ENCODE results near the gene TSC22D4. TPM values are rescaled to one million over a fixed set of nuclear protein-coding genes. Genes with fewer than 3 reads are reported as not detected.

Gene TSC22D4
- polyA plus RNA-seq, 3 donors: 23.8 to 91.5 (median 26.3) TPM

- peaks cover 0 to 5% (median 4%) of the 10 kb centered on the region in 3 donors for H3K27me3 Mint-ChIP-seq (ENCODE audit: low read depth in 3 of 3)
- peaks cover 53 to 61% of the 10 kb centered on the region in 2 donors for H3K4me1 ChIP-seq (ENCODE audit: control insufficient read depth in 1 of 2, insufficient read depth in 2 of 2, low read length in 2 of 2)
- H3K79me2 ChIP-seq (ENCODE audit: insufficient read depth, low read length): peaks cover 58% of the 10 kb centered on the region
- intact Hi-C loops (cut with micrococcal nuclease): loop anchor here (5.0 kb wide), 1 partner anchor 81 kb away; no protein-coding TSS in a partner anchor
- H3K36me3 ChIP-seq (replicated peaks in 1 of 2; ENCODE audit: control insufficient read depth in 1 of 2, insufficient read depth in 2 of 2, low read length in 2 of 2): peaks cover 19 to 45% of the 10 kb centered on the region in 2 donors
- H3K4me3 Mint-ChIP-seq: peak overlapping the region; percentile 95 to 96
- H3K27ac ChIP-seq (ENCODE audit: low read depth in 1 of 2, low read length in 2 of 2): peak overlapping the region; percentile 4 to 84
- no peak overlapping the region for H2AFZ ChIP-seq (ENCODE audit: insufficient read depth, low read depth, low read length, poor library complexity, severe bottlenecking)
- H3K4me3 ChIP-seq (replicated peaks in 1 of 3; ENCODE audit: low read depth in 2 of 3, low read length in 3 of 3): peak overlapping the region; percentile 51 to 99 (median 87)
- peaks cover 25 to 52% of the 10 kb centered on the region in 2 donors for H3K36me3 Mint-ChIP-seq
- H3K9me3 Mint-ChIP-seq: peaks cover 0 to 2% (median 0%) of the 10 kb centered on the region in 7 donors
- peak in 2 of 3 donors; percentile 18 to 27 for DNase-seq
- peak overlapping the region in 5 of 7 donors; percentile 50 to 85 (median 72) for H3K27ac Mint-ChIP-seq
- H3K9ac ChIP-seq (ENCODE audit: insufficient read depth, low read length, poor library complexity, severe bottlenecking): peak overlapping the region; percentile 89
- no CpG with 5 or more reads among the region's 6 CpGs for WGBS (ENCODE audit: insufficient coverage)
- H3K4me2 ChIP-seq (replicated peaks; ENCODE audit: extremely low read depth, low read length, poor library complexity, severe bottlenecking): peak overlapping the region; percentile 97
- H4K20me1 ChIP-seq (ENCODE audit: insufficient read depth, low read length): peaks cover 78% of the 10 kb centered on the region
- peaks cover 50% of the 10 kb centered on the region for H3K4me1 Mint-ChIP-seq
- H3K9me3 ChIP-seq (replicated peaks in 1 of 2; ENCODE audit: control insufficient read depth in 1 of 2, insufficient read depth in 1 of 2, low read length in 2 of 2): no peaks in the 10 kb centered on the region
- TF ChIP-seq, protein P1, sequence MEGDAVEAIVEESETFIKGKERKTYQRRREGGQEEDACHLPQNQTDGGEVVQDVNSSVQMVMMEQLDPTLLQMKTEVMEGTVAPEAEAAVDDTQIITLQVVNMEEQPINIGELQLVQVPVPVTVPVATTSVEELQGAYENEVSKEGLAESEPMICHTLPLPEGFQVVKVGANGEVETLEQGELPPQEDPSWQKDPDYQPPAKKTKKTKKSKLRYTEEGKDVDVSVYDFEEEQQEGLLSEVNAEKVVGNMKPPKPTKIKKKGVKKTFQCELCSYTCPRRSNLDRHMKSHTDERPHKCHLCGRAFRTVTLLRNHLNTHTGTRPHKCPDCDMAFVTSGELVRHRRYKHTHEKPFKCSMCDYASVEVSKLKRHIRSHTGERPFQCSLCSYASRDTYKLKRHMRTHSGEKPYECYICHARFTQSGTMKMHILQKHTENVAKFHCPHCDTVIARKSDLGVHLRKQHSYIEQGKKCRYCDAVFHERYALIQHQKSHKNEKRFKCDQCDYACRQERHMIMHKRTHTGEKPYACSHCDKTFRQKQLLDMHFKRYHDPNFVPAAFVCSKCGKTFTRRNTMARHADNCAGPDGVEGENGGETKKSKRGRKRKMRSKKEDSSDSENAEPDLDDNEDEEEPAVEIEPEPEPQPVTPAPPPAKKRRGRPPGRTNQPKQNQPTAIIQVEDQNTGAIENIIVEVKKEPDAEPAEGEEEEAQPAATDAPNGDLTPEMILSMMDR (IDR thresholded peaks at IDR 0.05): no peak
- H3K27me3 ChIP-seq (ENCODE audit: control insufficient read depth in 2 of 2, insufficient read depth in 2 of 2, low read length in 2 of 2): no peaks in the 10 kb centered on the region
Measured at GRCh38 chr7:100476101-100476780, 2.8 kb downstream of the TSC22D4 start.

DNA sequence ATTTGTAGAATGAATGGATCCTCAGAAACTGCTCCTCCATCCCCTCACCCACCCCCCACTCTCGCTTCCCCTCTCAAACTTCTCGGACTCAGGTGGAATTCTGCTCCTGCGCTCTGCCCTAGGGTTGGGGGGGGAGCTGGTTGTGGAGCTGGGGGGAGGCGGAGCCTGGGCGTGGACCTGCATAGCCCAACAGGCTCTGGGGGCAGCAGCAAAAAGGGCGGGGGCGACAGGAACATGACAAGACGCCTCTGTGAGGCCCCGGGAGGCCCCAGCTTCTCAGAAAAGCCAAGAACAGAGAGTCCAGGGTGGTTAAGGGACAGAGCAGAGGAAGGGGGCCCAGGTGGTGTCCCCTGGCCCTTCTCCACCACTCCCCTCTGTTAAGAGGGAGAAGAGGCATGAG, 3.5 kb downstream of the TSC22D4 start:
- Mint-ChIP-seq H3K4me3 (peak overlapping the region; percentile 95 to 96), H3K9me3 (peaks cover 0 to 2% (median 0%) of the 10 kb centered on the region in 7 donors), H3K27ac (peak overlapping the region in 4 of 7 donors; percentile 14 to 85 (median 70)), H3K27me3 (ENCODE audit: low read depth in 3 of 3) (peaks cover 0 to 5% (median 2%) of the 10 kb centered on the region in 3 donors), H3K4me1 (peaks cover 50% of the 10 kb centered on the region), H3K36me3 (peaks cover 25 to 56% of the 10 kb centered on the region in 2 donors)
- Histone ChIP-seq H3K9ac (ENCODE audit: insufficient read depth, low read length, poor library complexity, severe bottlenecking) (peak overlapping the region; percentile 89), H3K4me1 (ENCODE audit: control insufficient read depth in 1 of 2, insufficient read depth in 2 of 2, low read length in 2 of 2) (peaks cover 53 to 61% of the 10 kb centered on the region in 2 donors), H3K9me3 (replicated peaks in 1 of 2; ENCODE audit: control insufficient read depth in 1 of 2, insufficient read depth in 1 of 2, low read length in 2 of 2) (no peaks in the 10 kb centered on the region), H2AFZ (ENCODE audit: insufficient read depth, low read depth, low read length, poor library complexity, severe bottlenecking) (no peak overlapping the region), H3K4me2 (replicated peaks; ENCODE audit: extremely low read depth, low read length, poor library complexity, severe bottlenecking) (peak overlapping the region; percentile 97), H3K36me3 (replicated peaks in 1 of 2; ENCODE audit: control insufficient read depth in 1 of 2, insufficient read depth in 2 of 2, low read length in 2 of 2) (peaks cover 19 to 52% of the 10 kb centered on the region in 2 donors), H3K27me3 (ENCODE audit: control insufficient read depth in 2 of 2, insufficient read depth in 2 of 2, low read length in 2 of 2) (no peaks in the 10 kb centered on the region), H3K27ac (ENCODE audit: low read depth in 1 of 2, low read length in 2 of 2) (peak overlapping the region in 1 of 2 donors; percentile 84), H3K79me2 (ENCODE audit: insufficient read depth, low read length) (peaks cover 58% of the 10 kb centered on the region), H4K20me1 (ENCODE audit: insufficient read depth, low read length) (peaks cover 85% of the 10 kb centered on the region), H3K4me3 (replicated peaks in 1 of 3; ENCODE audit: low read depth in 2 of 3, low read length in 3 of 3) (peak overlapping the region in 1 of 3 experiments; percentile 99)
- WGBS (ENCODE audit: insufficient coverage): no CpG with 5 or more reads among the region's 9 CpGs
- intact Hi-C loops (cut with micrococcal nuclease): loop anchor here (5.0 kb wide), 1 partner anchor 82 kb away; no protein-coding TSS in a partner anchor
- DNase-seq: no peak
- TF ChIP-seq, protein P1 (IDR thresholded peaks at IDR 0.05): no peak

All from CD14-positive monocyte (primary cell).